Cardiac muscle cell (in vitro differentiated cells and primary cell): ENCODE results near the gene TICAM2. TPM values are rescaled to one million over a fixed set of nuclear protein-coding genes. Genes with fewer than 3 reads are reported as not detected.

Experiments
- DNase-seq, 2 donors: peaks; one replicate each; pipeline versions ENCODE4 v3.0.0 to v3.0.0-alpha.2; 2010 to 2017; ENCODE audit warnings: low read depth in 1 of 2, low spot score in 1 of 2
- H3K27ac ChIP-seq: fragments of 200-600 bp; sonication (generic); 2 replicates; pipeline ENCODE4 v1.5.1; 2016
- H3K27me3 ChIP-seq: fragments of 200-600 bp; sonication (generic); 2 replicates; pipeline ENCODE4 v1.6.0; 2016; ENCODE audit warnings: control low read depth
- H3K36me3 ChIP-seq: fragments of 200-600 bp; sonication (generic); 2 replicates; pipeline ENCODE4 v1.5.1; 2016; ENCODE audit warnings: control low read depth
- H3K4me1 ChIP-seq: fragments of 200-600 bp; sonication (generic); 2 replicates; pipeline ENCODE4 v1.8.1; 2017; ENCODE audit warnings: low read depth, mild to moderate bottlenecking, mixed run types
- H3K4me3 ChIP-seq: fragments of 200-600 bp; sonication (generic); 2 replicates; pipeline ENCODE4 v1.5.1; 2016; ENCODE audit warnings: mild to moderate bottlenecking
- H3K9me3 ChIP-seq: fragments of 200-600 bp; sonication (generic); 2 replicates; pipeline ENCODE4 v1.5.1; 2017; ENCODE audit warnings: low read depth, mild to moderate bottlenecking, control low read depth
- polyA plus RNA-seq: library from polyadenylated mRNA; unstranded; fragments of >200 nt; fragmentation: Nextera tagmentation; extraction: Ambion mirVana; gene quantifications from 2 replicates; pipeline ENCODE4 v1.2.1, GENCODE V29; 2016
- total RNA-seq: library from RNA; depleted of rRNA; stranded (reverse); fragments of >200 nt; gene quantifications from 2 replicates; pipeline ENCODE4 v1.2.3, GENCODE V29; 2016
- TF ChIP-seq, protein P1 (sequence below): IDR thresholded peaks from 2 replicates; pipeline ENCODE4 v1.5.1; 2012; ENCODE audit warnings: low read depth, mild to moderate bottlenecking, low read length

The TICAM2 gene
- total and polyA plus RNA-seq, 2 experiments from 2014 or later = 0.22 to 0.63 TPM

GRCh38 chr5:115605436-115605835, 3.2 kb upstream of the TICAM2 start:
- Histone ChIP-seq H3K36me3 (no peaks in the 10 kb centered on the region), H3K27me3 (no peaks in the 10 kb centered on the region), H3K9me3 (no peaks in the 10 kb centered on the region), H3K27ac (peak overlapping the region; percentile 51), H3K4me1 (peaks cover 13% of the 10 kb centered on the region), H3K4me3 (no peak overlapping the region)
- DNase-seq = no peak
- TF ChIP-seq, protein P1, sequence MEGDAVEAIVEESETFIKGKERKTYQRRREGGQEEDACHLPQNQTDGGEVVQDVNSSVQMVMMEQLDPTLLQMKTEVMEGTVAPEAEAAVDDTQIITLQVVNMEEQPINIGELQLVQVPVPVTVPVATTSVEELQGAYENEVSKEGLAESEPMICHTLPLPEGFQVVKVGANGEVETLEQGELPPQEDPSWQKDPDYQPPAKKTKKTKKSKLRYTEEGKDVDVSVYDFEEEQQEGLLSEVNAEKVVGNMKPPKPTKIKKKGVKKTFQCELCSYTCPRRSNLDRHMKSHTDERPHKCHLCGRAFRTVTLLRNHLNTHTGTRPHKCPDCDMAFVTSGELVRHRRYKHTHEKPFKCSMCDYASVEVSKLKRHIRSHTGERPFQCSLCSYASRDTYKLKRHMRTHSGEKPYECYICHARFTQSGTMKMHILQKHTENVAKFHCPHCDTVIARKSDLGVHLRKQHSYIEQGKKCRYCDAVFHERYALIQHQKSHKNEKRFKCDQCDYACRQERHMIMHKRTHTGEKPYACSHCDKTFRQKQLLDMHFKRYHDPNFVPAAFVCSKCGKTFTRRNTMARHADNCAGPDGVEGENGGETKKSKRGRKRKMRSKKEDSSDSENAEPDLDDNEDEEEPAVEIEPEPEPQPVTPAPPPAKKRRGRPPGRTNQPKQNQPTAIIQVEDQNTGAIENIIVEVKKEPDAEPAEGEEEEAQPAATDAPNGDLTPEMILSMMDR = no peak

DNA sequence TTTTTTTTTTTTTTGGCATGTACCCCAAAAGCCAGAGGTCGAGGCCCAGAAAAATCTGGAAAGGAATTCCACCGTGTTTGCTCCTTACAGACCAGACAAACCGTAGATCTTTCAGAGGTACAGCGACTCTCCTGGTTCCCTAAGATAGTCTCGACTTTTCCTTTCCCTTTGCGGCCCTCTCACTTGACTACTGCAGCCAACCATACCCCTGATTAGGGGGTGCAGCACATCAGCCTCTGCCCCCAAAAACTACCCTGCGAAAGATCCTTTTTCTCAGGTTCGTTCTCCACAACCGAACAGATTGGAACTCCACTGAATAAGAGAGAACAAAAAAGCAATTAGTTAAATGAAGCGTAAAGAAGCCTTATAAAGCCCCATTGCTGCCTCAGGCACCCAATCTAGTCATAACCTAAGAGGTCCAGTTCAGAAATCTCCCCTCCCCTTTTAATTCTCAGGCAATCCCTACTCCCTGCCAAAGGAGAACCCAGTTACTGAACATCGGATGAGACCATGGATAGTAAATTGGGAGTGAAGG, 379 bp upstream of the TICAM2 start:
- TF ChIP-seq, protein P1 = no peak
- H3K27ac ChIP-seq = no peak overlapping the region
- H3K4me1 ChIP-seq = peaks cover 14% of the 10 kb centered on the region
- H3K36me3 ChIP-seq = no peaks in the 10 kb centered on the region
- no peaks in the 10 kb centered on the region for H3K27me3 ChIP-seq
- no peak overlapping the region for H3K4me3 ChIP-seq
- no peaks in the 10 kb centered on the region for H3K9me3 ChIP-seq
- DNase-seq = no peak

GRCh38 chr5:115600766-115601165, 1.5 kb downstream of the TICAM2 start:
- TF ChIP-seq, protein P1 = no peak
- Histone ChIP-seq H3K27me3 (no peaks in the 10 kb centered on the region), H3K27ac (no peak overlapping the region), H3K4me3 (no peak overlapping the region), H3K4me1 (peaks cover 13% of the 10 kb centered on the region), H3K36me3 (no peaks in the 10 kb centered on the region), H3K9me3 (no peaks in the 10 kb centered on the region)
- no peak for DNase-seq

GRCh38 chr5:115599924-115600323, 2.4 kb downstream of the TICAM2 start:
- Histone ChIP-seq H3K4me1 (peaks cover 8% of the 10 kb centered on the region), H3K27me3 (no peaks in the 10 kb centered on the region), H3K36me3 (no peaks in the 10 kb centered on the region), H3K9me3 (no peaks in the 10 kb centered on the region), H3K27ac (no peak overlapping the region), H3K4me3 (no peak overlapping the region)
- TF ChIP-seq, protein P1 = no peak
- DNase-seq = peak in 1 of 2 donors; percentile 33

- TF ChIP-seq, protein P1 = no peak
- peak in 1 of 2 donors; percentile 68 for DNase-seq
- no peak overlapping the region for H3K27ac ChIP-seq
Measured at GRCh38 chr5:115599502-115599901, 2.8 kb downstream of the TICAM2 start.

More at GRCh38 chr5:115599502-115599901, 2.8 kb downstream of the TICAM2 start:
- H3K9me3 ChIP-seq = no peaks in the 10 kb centered on the region
- no peaks in the 10 kb centered on the region for H3K27me3 ChIP-seq
- no peaks in the 10 kb centered on the region for H3K36me3 ChIP-seq
- peaks cover 8% of the 10 kb centered on the region for H3K4me1 ChIP-seq
- no peak overlapping the region for H3K4me3 ChIP-seq
